CD4-positive, alpha-beta T cell treated with Interleukin-1 beta for 1 hour (primary cell): ENCODE results near the gene FAM163B.

Experiments
- DNase-seq, 2 donors: peaks; one replicate each; pipeline ENCODE4 v3.0.0-alpha.2; 2020 to 2022

FAM163B gene

DNA sequence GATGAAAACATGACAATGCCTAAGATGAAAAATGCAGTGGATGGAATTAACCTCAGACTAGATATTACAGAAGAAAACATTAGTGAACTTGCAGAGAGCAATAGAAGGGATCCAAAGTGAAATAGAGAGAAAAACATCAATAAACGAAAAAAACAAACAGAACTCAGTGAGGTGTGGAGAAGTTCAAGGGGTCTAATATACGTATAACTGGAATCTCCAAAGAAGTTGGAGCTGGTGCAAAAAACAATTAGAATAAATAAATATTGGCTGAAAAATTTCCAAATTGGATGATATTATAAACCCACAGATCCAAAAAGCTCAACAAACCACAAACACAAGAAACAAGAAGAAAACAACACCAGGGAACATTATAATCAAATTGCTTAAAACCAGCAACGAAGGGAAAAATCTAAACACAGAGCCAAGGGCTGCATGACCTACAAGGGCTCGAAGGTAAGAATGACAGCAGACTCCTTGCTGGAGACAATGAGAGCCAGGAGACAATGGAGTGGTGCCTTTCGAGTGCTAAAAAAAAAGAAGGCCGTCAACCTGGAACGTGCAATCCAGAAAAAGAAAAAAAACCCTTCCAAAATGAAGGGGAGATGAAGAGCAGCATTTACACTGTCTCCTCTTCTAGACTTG, 11.8 kb downstream of the FAM163B start:
- no peak for DNase-seq

DNA sequence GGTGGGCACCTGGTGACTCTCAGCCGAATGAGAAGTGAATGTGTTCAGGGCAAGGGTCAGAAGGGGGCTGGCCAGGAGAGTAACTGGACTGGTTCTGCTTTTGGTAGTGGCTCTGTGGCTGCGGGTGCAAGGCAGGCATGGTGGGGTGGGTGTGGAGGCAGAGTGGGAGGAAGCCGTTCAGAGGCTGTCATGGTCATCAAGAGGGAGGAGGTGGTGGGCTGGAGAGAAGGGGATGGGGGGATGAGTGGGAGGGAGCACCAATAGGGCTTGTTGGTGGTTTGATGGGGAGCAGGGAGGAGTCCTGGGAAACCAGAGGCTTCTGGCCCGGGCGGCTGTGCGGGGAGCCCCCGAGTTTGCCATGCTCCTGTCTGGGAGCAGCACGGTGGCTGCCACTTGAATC, 13.3 kb downstream of the FAM163B start:
- no peak for DNase-seq

DNA sequence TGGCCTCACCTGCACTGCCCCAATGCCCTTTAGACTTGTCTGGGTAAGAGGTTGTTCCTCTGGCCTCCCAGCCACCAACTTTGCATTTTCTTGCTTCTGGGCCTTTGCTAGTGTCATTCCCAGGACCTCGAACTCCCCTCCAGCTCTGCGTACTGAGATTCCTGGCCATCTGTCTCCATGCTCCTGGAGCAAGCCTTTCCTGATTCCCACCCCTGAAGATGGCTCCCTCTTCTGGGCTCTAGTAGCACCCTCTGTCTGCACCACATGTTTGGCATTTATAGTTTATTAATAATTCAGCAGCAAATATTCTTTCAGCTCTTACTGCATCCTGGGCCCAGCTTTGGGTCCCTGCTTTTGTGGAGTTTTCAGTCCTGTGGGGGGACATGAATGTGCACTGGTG, 14.9 kb downstream of the FAM163B start:
- no peak for DNase-seq

DNA sequence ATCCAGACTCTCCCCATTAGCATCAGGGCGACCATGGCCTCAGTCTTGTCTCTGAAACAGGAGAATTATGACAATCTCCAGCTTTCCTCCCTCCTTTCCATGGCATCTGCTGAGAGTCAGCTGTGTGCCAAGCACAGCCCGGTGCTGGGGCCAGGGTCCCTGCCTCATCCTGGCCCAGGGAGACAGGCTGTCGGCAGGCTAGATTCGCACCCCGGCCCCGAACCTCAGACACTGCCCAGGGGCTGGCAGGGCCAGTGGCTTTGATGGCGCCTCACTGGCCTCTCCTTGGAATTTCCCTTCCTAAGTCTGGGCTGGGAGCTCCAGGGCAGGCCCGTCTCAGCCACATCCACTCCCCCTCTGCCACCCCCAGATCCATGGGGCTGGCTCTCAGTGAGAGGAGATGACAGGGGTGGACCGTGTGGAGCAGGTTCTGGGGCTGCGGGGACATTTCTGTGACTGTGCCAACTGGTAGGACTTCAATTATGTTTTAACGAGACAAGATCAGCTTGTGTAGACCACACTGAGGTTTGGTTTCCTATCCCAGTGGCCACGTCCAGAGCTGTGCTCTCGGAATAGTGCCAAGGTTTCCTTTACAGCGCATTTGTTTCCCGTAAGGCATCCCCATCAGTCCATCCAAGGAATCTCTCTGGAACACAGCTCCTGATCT, 15.5 kb downstream of the FAM163B start:
- DNase-seq, result no peak

DNA sequence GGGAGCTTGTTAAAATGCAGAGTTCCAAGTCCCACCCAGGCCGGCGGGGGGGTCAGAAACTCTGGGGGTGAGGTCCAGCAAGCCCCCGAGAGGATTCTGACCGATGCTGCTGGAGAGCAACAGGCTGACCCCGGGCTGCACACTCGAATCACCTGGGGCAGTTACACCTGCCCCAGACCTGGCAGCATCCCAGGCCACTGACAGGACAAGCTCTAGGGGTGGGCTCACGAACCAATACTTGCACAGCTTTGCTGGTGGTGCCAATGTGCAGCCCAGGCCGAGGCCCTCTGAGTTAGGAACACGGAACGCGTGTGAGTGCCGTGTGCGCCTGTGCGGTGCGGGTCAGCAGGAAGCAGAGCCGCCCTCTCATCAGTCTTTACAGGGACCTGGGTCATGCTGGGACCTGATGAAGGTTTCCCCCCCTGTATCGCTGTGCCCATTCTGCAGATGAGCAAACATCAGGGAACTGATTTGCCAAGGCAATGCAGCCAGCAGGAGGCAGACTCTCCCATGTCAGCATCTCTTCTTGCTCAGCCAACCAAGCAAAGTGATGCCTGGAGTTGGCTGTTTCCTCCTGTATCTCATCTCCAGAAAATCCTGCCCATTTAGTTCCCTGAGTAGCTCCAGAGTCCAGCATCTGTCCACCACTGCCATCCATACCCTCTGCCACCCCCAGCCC, 16.3 kb downstream of the FAM163B start:
- DNase-seq, result peak in 1 of 2 donors; percentile 8

DNA sequence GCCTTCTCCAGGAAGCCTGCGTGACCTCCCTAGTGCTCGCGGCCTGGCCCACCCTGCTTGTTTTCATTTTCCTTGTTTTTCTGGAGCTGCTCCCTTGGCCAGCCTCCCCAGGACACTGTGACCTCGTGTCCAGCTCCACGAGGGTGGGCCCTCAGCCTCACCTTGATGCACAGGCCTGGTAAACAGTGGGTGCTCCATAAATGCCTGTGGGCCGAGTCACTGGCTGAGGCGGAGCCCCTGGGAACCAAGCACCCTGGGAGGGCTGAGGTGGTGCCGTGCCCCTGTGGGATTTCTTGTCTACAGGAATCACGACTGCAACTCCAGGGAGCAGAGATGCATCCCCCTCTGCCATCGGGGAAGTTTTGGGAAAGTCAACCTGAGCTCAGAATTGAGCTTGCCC, 17.2 kb downstream of the FAM163B start:
- DNase-seq, result no peak

DNA sequence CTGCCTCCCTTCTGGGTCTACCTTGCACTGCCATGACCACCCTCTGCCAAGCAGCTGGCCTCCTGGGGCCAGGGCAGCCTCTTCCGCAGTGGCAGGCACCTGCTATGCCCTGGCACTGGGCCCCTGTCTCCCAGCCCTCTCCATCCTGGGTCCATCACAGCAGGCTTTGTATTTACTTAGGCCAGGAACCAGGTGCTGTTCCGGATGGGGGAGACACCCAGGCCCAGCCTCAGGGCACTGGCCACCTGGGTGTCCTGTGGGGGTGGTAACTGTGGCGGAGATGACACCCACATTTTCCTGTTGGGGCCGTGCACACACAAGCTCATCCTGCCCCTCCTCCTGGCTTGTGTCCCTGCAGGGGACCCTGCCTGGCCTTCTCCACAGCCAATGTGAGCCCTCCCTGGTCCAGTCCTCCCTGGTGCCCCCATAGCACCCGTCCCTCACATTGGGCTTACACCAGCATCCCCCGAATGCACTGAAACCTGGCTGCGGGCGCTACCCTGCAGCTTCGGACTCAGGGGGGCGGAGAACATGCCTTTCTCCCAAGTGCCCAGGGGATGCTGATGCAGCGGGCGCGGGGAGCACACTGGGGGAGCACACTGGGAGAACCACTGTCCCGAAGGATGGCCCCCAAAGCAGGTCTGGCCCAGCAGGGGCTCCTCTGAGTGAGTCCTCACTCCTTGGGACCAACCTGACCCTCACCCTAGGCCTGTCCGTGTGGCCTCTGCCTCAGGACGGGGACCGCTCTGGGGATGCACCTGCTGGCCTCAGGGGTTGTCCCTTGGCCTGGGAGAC, 17.9 kb downstream of the FAM163B start:
- no peak for DNase-seq

DNA sequence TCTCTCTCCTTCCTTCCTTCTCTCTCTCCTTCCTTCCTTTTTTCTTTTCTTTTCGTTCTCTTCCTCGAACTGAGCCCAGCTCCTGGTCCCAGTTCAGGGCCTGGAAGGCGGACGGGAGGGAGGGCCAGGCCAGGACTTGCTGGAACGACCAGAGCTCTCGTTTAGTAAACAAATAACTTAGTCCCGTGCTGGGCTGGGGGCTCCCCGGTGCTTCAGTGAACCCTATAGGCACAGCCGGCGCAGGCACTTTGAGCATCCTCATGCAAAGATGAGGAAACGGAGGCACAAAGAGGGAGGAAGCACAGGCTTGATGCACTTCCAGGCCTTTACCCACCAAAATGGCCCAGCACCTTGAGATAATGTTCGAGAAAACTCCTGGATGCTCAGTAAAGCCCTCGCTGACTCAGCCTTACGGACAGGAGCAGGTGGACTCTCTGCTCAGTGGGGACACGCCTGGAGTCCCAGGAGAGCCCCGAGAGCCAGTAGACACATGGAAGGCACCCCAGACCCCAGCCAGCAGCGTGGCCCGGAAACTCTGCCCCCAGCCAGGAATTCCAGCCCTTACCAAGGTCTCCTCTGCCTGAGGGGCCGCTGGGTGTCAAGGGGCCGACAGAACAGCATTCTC, 18.8 kb downstream of the FAM163B start:
- DNase-seq, result no peak

DNA sequence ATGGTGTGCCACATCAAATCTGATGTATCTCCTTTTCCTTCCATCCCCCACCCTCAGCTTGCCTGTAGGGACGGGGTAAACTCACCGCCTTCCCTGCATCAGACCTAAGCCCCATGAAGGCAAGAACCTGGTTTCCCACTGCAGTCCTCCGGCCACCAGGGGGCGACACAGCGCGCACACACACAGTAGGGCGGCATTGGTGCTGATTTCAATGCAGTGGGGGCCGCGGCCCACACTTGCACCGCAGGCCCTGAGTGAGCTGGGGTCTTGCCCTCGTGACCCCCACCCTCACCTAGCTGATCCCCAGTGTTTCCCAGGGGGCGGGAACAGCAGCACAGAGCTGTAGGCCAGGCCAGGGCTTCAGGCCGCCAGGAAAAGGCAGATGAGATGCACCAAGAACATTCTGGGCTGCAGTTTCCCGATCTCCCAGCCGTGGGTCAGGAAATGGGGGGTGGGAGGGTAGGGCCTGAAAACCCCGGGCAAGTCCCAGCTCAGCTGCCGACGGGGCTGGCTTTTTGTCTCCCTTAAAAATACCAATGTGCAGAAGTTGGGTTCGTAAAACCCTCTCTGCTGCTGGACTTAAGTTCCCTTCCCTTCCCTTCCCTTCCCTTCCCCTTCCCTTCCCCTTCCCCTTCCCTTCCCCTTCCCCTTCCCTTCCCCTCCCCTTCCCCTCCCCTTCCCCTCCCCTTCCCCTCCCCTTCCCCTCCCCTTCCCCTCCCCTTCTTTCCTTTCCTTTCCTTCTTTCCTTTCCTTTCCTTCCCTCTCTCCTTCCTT, 19.5 kb downstream of the FAM163B start:
- DNase-seq, result peak; percentile 23 to 40

DNA sequence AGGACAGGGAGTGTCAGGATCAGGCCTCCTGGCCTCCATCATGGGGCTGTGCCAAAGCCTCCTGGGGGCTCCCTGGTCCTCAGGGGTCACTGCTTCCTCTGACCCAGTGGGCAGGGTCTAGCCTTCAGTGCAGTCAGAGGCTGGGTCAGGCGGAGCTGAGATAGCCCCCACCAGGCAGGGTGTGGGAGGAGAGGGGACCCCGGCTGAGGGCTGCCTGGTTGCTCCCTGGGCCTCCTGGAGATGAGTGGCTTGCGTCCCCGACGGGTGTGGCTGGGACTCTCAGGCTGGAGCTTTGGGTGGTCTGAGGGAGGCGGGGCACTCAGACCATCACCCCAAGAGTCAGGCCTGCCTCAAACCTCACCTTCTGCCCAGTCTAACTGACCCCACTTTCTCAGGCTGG, 21.7 kb downstream of the FAM163B start:
- no peak for DNase-seq

DNA sequence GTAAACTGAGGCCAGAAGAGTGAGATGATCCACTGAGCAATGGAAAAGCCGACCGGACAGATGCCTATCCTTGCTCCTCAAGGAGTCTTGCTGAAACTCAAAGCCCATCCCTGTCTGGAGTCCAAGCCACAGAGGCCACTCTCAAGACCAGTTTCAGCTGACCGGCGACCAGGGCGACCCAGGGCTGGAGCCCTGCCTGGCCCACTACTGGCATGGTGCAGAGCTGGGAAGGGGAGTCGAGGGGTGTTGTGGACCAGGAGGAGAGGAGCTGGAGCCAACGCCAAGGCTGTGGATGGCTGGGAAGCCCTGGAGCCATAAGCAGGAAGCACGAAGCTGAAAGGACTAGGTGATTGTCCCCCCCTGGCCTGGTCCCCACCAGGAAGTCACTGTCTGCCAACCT, 22.1 kb downstream of the FAM163B start:
- DNase-seq, result no peak

DNA sequence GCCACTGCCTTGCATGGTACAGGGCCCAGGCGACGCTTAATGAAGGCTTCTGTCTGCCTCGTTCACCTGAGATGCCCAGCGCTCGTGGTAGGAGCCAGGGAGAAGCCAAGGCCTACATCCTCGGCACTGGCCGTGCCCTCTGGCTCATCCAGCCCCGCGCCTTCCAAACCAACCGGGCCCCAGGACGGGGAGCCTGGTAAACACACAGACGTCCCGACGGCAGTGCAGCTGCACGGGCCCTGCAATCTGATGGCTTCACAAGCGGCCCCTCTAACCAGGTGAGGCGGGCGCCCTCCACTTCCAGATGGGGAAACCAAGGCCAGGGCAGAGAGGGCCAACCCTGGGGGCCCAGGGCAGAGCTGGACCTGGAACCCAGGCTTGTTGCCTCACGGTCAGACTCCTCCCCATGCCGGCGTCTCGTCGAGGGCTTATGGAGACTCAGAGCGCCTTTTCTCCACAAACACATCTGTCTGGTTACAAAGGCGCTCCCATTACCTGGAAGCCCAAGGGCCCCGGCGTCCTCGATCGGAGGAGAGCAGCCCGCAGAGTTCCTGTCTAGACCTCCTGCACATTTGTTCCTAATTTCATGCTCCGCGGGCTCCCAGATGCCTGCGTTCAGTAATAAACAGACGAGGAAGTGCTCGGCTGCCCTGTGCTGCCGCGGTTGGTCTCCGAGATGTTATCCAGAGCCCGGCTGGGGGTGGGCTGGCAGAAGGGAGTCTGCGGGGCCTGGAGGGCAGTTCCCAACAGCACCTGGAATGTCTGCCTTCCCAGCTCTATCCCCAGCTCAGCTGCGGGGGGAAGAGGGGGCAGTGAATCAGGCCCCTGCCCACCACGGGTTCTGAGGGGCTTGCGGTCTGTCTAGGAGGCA, 23.5 kb downstream of the FAM163B start:
- DNase-seq, result no peak

DNA sequence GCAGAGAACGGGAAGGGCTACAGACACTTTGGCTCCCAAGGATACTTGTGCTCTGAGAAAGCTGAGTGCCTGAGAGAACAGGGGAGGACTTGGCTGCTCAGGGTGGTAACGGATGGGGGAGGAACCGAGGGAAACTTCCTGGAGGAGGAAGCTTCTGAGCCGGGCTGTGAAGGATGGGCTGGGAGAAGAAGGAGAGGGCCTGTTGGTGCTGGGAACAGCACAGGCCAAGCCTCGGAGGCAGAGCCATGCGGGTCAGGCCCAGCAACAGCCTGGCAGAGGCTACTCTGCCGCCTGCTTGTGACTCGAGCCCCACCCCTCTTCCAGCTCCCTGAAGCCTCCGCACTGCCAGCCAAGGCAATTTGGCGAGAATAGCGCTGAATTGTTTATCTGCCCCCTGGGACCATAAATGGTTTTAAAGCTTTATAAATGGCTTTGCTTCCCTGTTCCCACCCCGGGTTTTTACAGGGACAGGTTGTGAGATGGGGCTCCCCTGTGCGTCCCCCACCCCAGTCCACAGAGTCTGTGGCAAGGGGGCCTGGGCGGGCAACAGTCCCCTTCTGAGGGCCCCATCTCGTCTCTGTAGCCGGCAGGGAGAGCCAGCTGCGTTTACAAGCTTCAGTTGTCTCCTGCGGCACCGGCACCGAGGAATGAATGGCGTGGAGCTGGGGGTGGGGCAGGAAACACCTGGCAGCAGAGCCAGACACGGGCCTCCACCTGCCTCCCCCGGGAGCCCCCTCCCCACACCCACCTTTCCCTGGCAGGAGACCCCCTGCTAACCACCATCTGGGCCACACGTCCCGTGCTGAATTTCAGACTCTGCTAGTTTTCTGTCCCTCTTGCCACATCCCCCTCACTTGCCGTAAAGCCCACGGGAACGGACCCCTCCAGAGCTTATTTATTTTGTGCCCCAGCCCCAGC, 24.4 kb downstream of the FAM163B start:
- peak in 1 of 2 donors; percentile 25 for DNase-seq

DNA sequence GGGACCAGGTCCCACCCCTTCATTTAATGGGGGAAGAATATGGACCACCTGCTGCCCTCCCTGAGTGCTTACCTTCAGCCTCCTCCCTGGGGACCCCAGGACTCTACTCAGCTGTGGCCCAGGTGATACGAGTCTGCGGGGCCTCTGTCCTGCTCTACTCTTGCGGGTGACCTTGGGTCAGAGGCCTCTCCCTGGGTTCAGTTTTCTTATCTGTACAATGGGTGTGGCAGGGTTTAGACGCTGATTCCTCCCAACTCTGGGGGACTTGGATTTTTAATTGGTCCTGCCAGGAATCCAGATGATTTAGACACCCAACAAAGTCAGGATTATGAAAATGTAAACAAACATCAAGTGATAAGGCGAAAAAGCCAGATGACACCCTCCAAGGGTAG, 25.0 kb downstream of the FAM163B start:
- no peak for DNase-seq

DNA sequence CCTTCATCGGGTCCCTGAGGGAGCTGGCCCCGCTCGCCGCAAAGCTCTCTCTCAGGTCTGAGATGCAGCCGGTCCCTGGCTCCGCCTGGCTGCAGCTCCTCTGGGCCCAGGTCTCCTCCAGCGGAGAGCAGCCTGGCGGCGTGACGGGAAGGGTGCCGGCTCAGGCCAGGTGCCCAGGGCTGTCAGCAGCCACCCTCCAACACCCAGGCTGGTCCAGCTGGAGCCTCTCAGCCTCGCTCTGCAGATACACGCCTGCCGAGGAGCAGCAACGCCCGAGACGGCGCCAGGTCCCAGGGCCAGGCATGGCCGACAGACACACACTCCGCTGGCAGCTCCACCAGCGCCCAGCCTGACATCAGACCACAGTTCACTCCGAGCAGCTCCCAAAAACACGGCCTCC, 25.6 kb downstream of the FAM163B start:
- DNase-seq, result no peak

DNA sequence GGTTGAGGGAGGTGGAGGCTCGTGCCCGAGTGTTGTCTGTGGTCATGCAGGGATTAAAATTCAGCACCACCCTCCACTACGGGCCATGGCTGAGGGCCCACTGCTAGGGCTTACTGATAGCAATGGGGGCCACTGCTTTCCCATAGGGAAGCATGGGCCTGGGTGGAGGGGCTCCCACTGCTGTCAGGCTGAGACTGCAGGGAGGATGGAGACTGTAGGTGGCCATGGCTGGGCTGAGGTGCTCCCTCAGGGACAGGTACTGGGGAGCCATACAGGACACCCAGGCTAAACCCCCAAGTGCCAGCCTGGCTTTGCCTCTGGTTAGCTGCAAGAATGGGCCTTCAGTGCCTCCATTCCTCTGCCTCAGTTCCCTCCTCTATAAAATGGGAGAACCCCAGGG, 26.1 kb downstream of the FAM163B start:
- DNase-seq, result no peak

DNA sequence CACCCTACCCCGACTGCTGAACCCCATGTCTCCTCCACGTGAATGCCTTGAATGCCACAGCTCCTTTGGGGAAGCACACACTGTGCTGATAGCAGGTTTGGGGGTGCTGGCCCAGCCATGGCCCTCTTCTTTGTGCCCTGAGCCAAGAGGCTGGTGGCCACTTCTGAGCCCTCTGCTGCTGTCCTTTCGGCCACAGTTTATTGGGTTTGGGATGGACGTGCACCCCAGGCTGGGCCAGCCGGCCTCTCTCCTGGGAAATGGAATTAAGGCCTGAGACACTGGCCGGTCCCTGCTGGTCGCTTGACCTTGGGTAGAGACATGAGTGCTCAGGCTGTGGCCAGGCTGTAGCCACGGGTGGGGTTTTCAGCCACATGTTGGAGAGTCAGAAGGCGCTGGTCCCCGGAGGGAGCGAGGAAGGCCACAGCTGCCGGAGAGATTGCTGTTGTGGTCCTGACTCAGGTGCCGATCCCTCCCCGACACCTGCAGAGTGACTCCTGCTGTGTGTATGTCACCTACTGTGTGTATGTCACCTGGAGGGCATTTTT, 26.6 kb downstream of the FAM163B start:
- no peak for DNase-seq

DNA sequence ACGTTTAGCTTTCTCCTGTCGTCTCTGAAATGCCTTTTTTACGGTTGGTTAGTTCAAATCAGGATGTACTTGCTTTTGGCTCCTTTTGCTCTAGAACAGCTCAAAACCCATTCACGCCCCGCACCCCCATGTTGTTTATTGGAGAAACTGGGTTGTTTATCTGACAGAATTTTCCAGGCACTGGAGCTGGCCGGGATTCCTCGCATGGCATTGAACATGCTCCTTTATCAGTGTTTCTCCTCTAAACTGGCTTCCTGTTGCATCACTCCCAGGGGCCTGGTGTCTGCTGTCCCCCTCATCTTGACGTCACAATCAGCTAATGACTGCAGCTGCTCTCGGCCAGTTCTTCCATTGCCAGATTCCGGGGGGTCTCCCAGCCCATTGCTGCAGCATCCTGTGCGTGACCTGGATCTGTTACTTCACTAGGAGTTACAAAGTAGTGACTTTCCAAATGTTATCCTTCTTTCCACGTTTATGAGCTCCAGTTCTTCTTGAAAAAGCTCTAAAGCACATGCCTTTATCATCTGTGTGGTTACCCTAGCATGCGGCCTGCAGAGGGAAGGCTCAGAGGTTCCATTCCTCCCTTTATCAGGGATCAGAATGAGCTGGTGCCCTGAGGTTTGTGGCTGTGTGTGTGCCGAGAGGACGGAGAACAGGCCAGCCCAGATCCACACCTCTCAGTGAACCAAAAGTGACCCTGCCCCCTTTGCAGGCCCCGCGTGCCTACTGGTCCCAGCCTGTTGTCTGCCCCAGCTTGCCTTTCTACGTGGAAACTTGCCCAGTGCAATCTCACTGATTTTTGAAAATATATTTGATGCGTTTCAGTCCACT, 27.5 kb downstream of the FAM163B start:
- DNase-seq, result no peak

DNA sequence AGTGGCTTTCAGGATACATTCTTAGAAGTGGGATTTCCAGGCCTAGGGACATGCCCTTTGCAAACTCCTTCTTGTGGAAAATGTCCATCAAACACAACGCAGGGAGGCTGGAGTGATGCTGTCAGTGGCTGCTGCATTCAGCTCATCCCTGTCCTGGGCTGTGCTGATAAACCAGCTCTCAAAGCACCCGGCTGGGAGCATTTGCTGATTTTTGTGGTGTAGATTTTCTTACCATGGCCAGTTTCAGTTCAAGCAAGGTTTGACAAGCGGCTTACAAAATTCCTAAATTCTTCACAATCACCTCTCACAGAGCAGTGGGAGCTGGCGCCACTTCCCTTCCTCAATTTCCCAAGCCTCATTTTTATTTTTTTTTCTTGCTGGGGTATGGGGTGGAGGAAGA, 28.2 kb downstream of the FAM163B start:
- DNase-seq, result no peak
